Transverse colon (tissue), 4 donors: Measurements from ENCODE around the gene PJA2. TPM values are rescaled to one million over a fixed set of nuclear protein-coding genes. Genes with fewer than 3 reads are reported as not detected.

Source experiments
- DNase-seq: peaks from one replicate; pipeline ENCODE4 v3.0.0-alpha.2; 2019
- H3K27ac ChIP-seq, 4 donors: fragments of 200-600 bp; sonication (generic); 2 replicates each; pipeline ENCODE4 v1.5.1; 2016 to 2018; ENCODE audit warnings: inconsistent platforms in 4 of 4
- H3K27me3 ChIP-seq: fragments of 200-600 bp; sonication (generic); 2 replicates; pipeline ENCODE4 v1.5.1; 2017; ENCODE audit warnings: inconsistent platforms
- H3K36me3 ChIP-seq, 4 donors: fragments of 200-600 bp; sonication (generic); 2 replicates each; pipeline ENCODE4 v1.5.1; 2017 to 2019; ENCODE audit warnings: inconsistent platforms in 4 of 4
- H3K4me1 ChIP-seq, 4 donors: fragments of 200-600 bp; sonication (generic); 2 replicates each; pipeline ENCODE4 v1.5.1; 2017 to 2020; ENCODE audit warnings: inconsistent platforms in 4 of 4
- H3K4me3 ChIP-seq, 4 donors: fragments of 200-600 bp; sonication (generic); 1 replicate in 1 of 4; 2 replicates in 3 of 4; pipeline versions ENCODE4 v1.5.1 to v1.6.1; 2017 to 2019; ENCODE audit warnings: inconsistent platforms in 4 of 4
- H3K9me3 ChIP-seq, 2 donors: fragments of 200-600 bp; sonication (generic); 2 replicates each; pipeline ENCODE4 v1.5.1; 2017 to 2019; ENCODE audit warnings: inconsistent platforms in 2 of 2
- CTCF ChIP-seq, 5 experiments: fragments of 200-600 bp in 3 of 5; fragments of 450-650 bp in 2 of 5; sonication (generic) in 3 of 5; IDR thresholded peaks; 1 replicate in 2 of 5; 2 replicates in 3 of 5; pipeline ENCODE4 v1.5.1; 2016 to 2017; ENCODE audit warnings: antibody characterized with exemption in 5 of 5, inconsistent platforms in 3 of 5, mild to moderate bottlenecking in 2 of 5, moderate library complexity in 1 of 5
- EP300 ChIP-seq: sonication (generic); formaldehyde crosslinking; IDR thresholded peaks from one replicate; pipeline ENCODE4 v1.6.1; 2017; ENCODE audit warnings: antibody characterized with exemption, low read depth
- POLR2A ChIP-seq: fragments of 450-650 bp; IDR thresholded peaks from one replicate; pipeline ENCODE4 v1.6.1; 2016; ENCODE audit warnings: antibody characterized with exemption, mild to moderate bottlenecking, moderate library complexity
- POLR2AphosphoS5 ChIP-seq, 3 donors: sonication (generic); formaldehyde crosslinking; IDR thresholded peaks; one replicate each; pipeline ENCODE4 v1.6.1; 2016; ENCODE audit warnings: antibody characterized with exemption in 3 of 3
- WGBS, 2 donors: methylation state at CpG; one replicate each; pipeline ENCODE4 v1.1.5; 2018; ENCODE audit warnings: low coverage in 1 of 2; 5-methylcytosine and 5-hydroxymethylcytosine counted together
- in situ Hi-C, 4 donors: fragments of 200-750 bp; cut with MboI; loops; one replicate each; pipeline versions ENCODE4 v1.15.0 to v1.15.1; 2017; ENCODE audit warnings: low sequenced_read_pairs in 3 of 4, low pct_ligation_motif_present in 1 of 4, low pct_unique_long_range_greater_than_20kb in 1 of 4
- intact Hi-C: fragments of 100-400 bp; cut with DNase I; formaldehyde crosslinking; loops from one replicate; pipeline ENCODE4 v1.15.1; 2023; ENCODE audit warnings: low total_unique reads
- total RNA-seq, 4 donors: library from RNA; depleted of rRNA; stranded (reverse); fragments of >200 nt; gene quantifications; one replicate each; pipeline ENCODE4 v1.1.0, GENCODE V29; 2016

The PJA2 gene
- total RNA-seq, 4 donors from 2014 or later, result 62.5 to 93.8 (median 78.2) TPM

- in situ Hi-C loops, result no loop called here
- intact Hi-C loops, result no loop called here
- 85 to 86% methylated on average over 4 to 6 of the region's 6 CpGs for WGBS, 2 donors
- Histone ChIP-seq H3K27ac (no peak overlapping the region), H3K4me3 (no peak overlapping the region), H3K27me3 (no peaks in the 10 kb centered on the region), H3K4me1 (peaks cover 20 to 80% (median 43%) of the 10 kb centered on the region in 4 donors), H3K9me3 (no peaks in the 10 kb centered on the region), H3K36me3 (no peaks in the 10 kb centered on the region)
- no peak for DNase-seq
- TF ChIP-seq POLR2A (no peak), EP300 (no peak)
Measured at GRCh38 chr5:109399092-109399759, 10.5 kb downstream of the PJA2 start.

GRCh38 chr5:109396965-109397364 is 12.8 kb downstream of the PJA2 start:
- no peak overlapping the region for H3K4me3 ChIP-seq
- in situ Hi-C loops, result no loop called here
- peak overlapping the region in 1 of 4 donors; percentile 12 for H3K27ac ChIP-seq
- WGBS, 2 donors, result 48 to 94% methylated on average over 2 of the region's 2 CpGs
- no peak for DNase-seq
- no peaks in the 10 kb centered on the region for H3K27me3 ChIP-seq
- H3K36me3 ChIP-seq, result no peaks in the 10 kb centered on the region
- TF ChIP-seq POLR2A (no peak), CTCF (IDR thresholded peaks at IDR 0.05) (no peak), EP300 (no peak), POLR2AphosphoS5 (IDR thresholded peaks at IDR 0.05) (no peak)
- peaks cover 20 to 85% (median 46%) of the 10 kb centered on the region in 4 donors for H3K4me1 ChIP-seq
- no peaks in the 10 kb centered on the region for H3K9me3 ChIP-seq
- intact Hi-C loops, result no loop called here

GRCh38 chr5:109394806-109395205 is 15.0 kb downstream of the PJA2 start:
- H3K27ac ChIP-seq, result peak overlapping the region in 3 of 4 donors; percentile 12 to 49 (median 31)

GRCh38 chr5:109390188-109390587 is 19.6 kb downstream of the PJA2 start:
- intact Hi-C loops, result no loop called here
- DNase-seq, result no peak
- Histone ChIP-seq H3K36me3 (no peaks in the 10 kb centered on the region), H3K4me3 (no peak overlapping the region), H3K27me3 (no peaks in the 10 kb centered on the region), H3K27ac (no peak overlapping the region), H3K4me1 (peaks cover 8 to 85% (median 24%) of the 10 kb centered on the region in 4 donors), H3K9me3 (no peaks in the 10 kb centered on the region)
- no peak for TF ChIP-seq POLR2AphosphoS5 (IDR thresholded peaks at IDR 0.05)
- no peak for TF ChIP-seq CTCF (IDR thresholded peaks at IDR 0.05)
- TF ChIP-seq EP300, result no peak
- TF ChIP-seq POLR2A, result no peak
- in situ Hi-C loops, result no loop called here

More at GRCh38 chr5:109394806-109395205, 15.0 kb downstream of the PJA2 start:
- in situ Hi-C loops, result no loop called here
- H3K36me3 ChIP-seq, result no peaks in the 10 kb centered on the region
- H3K9me3 ChIP-seq, result no peaks in the 10 kb centered on the region
- TF ChIP-seq EP300 (no peak), POLR2A (no peak), POLR2AphosphoS5 (IDR thresholded peaks at IDR 0.05) (no peak), CTCF (IDR thresholded peaks at IDR 0.05) (no peak)
- DNase-seq, result no peak
- peaks cover 15 to 84% (median 30%) of the 10 kb centered on the region in 4 donors for H3K4me1 ChIP-seq
- no peak overlapping the region for H3K4me3 ChIP-seq
- intact Hi-C loops, result no loop called here
- no peaks in the 10 kb centered on the region for H3K27me3 ChIP-seq
- 36 to 45% methylated on average over 3 of the region's 3 CpGs for WGBS, 2 donors

GRCh38 chr5:109388407-109388806 is 21.4 kb downstream of the PJA2 start:
- H3K27me3 ChIP-seq, result no peaks in the 10 kb centered on the region
- in situ Hi-C loops (no loop called here), intact Hi-C loops (no loop called here)
- H3K4me1 ChIP-seq, result peaks cover 4 to 69% (median 11%) of the 10 kb centered on the region in 4 donors
- WGBS, 2 donors, result 65 to 78% methylated on average over 2 of the region's 2 CpGs
- TF ChIP-seq POLR2A (no peak), EP300 (no peak), POLR2AphosphoS5 (IDR thresholded peaks at IDR 0.05) (no peak), CTCF (IDR thresholded peaks at IDR 0.05) (no peak)
- H3K9me3 ChIP-seq, result no peaks in the 10 kb centered on the region
- H3K27ac ChIP-seq, result no peak overlapping the region
- H3K36me3 ChIP-seq, result no peaks in the 10 kb centered on the region
- H3K4me3 ChIP-seq, result no peak overlapping the region
- DNase-seq, result no peak
